Smooth muscle cell (in vitro differentiated cells): ENCODE measurements around the gene THAP3. TPM values are rescaled to one million over a fixed set of nuclear protein-coding genes. Genes with fewer than 3 reads are reported as not detected.

ENCODE experiments used
- DNase-seq: peaks from one replicate; lab custom pipeline; 2025; ENCODE audit not compliant: unreplicated experiment; lab: John Stamatoyannopoulos, UW
- H2AFZ ChIP-seq: fragments of 200-600 bp; sonication (generic); 2 replicates; pipeline ENCODE4 v1.6.0; 2016; ENCODE audit warnings: antibody characterized with exemption, low read depth, mild to moderate bottlenecking
- H3F3A ChIP-seq: fragments of 200-600 bp; sonication (generic); 2 replicates; pipeline ENCODE4 v1.6.0; 2017; ENCODE audit warnings: antibody characterized with exemption, low read depth
- H3K27ac ChIP-seq: fragments of 200-600 bp; sonication (generic); 2 replicates; pipeline ENCODE4 v1.5.1; 2016; ENCODE audit warnings: low read depth, mild to moderate bottlenecking
- H3K27me3 ChIP-seq: fragments of 200-600 bp; sonication (generic); 2 replicates; pipeline ENCODE4 v1.6.1; 2016; ENCODE audit warnings: low read depth, mild to moderate bottlenecking
- H3K36me3 ChIP-seq: fragments of 200-600 bp; sonication (generic); 2 replicates; pipeline ENCODE4 v1.5.1; 2016; ENCODE audit warnings: low read depth
- H3K4me1 ChIP-seq: fragments of 200-600 bp; sonication (generic); 2 replicates; pipeline ENCODE4 v1.5.1; 2016; ENCODE audit warnings: low read depth
- H3K4me2 ChIP-seq: fragments of 200-600 bp; sonication (generic); 2 replicates; pipeline ENCODE4 v1.6.0; 2016; ENCODE audit warnings: mild to moderate bottlenecking
- H3K4me3 ChIP-seq: fragments of 200-600 bp; sonication (generic); 2 replicates; pipeline ENCODE4 v1.5.1; 2016; ENCODE audit warnings: mild to moderate bottlenecking
- H3K79me2 ChIP-seq: fragments of 200-600 bp; sonication (generic); 2 replicates; pipeline ENCODE4 v1.6.0; 2016; ENCODE audit warnings: low read depth, mild to moderate bottlenecking
- H3K9ac ChIP-seq: fragments of 200-600 bp; sonication (generic); 2 replicates; pipeline ENCODE4 v1.6.0; 2016; ENCODE audit warnings: low read depth
- H3K9me3 ChIP-seq: fragments of 200-600 bp; sonication (generic); replicated peaks from 2 replicates; pipeline ENCODE4 v1.5.1; 2016; ENCODE audit warnings: low read depth
- H4K20me1 ChIP-seq: fragments of 200-600 bp; sonication (generic); 2 replicates; pipeline ENCODE4 v1.6.0; 2016; ENCODE audit warnings: low read depth
- CTCF ChIP-seq: fragments of 200-600 bp; sonication (generic); IDR thresholded peaks from 2 replicates; pipeline ENCODE4 v1.5.1; 2017; ENCODE audit warnings: borderline replicate concordance, mild to moderate bottlenecking, antibody characterized with exemption; ENCODE audit not compliant: insufficient read depth, poor library complexity, severe bottlenecking
- WGBS: methylation state at CpG from one replicate; pipeline ENCODE4 v1.1.7; 2016; ENCODE audit warnings: low lambda C conversion rate; 5-methylcytosine and 5-hydroxymethylcytosine counted together
- polyA plus RNA-seq: library from polyadenylated mRNA; unstranded; fragments of >200 nt; fragmentation: Nextera tagmentation; extraction: Ambion mirVana; gene quantifications from 2 replicates; pipeline ENCODE4 v1.2.1, GENCODE V29; 2016
- total RNA-seq: library from RNA; depleted of rRNA; stranded (reverse); fragments of >200 nt; gene quantifications from 2 replicates; pipeline ENCODE4 v1.2.3, GENCODE V29; 2014

Gene THAP3
- total and polyA plus RNA-seq, 2 experiments from 2014 or later: 10.5 to 34.8 TPM

DNA sequence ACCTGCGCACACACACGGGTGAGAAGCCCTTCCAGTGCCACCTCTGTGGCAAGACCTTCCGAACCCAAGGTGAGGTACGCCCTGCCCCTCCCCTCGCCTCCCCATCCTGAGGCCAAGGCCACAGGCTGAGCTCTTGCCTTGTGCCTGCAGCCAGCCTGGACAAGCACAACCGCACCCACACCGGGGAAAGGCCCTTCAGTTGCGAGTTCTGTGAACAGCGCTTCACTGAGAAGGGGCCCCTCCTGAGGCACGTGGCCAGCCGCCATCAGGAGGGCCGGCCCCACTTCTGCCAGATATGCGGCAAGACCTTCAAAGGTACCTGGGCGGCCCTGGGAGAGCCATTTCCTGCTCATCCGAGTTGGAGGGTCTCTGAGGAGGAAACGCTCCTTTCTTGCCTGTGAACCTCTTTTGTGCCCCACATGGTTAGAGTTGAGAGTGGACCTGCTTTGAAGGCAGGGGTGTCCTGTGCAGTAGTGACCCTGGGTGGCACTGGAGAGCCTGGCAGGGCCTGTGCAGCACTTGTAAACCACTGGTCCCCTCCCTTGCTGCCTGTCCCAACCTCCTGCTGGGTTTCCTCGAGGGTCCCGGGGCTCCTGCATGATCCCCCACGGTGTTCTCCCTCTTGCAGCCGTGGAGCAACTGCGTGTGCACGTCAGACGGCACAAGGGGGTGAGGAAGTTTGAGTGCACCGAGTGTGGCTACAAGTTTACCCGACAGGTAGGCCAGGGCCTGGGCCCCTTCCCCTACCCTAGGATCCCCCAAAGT, 36.4 kb upstream of the THAP3 start:
- Histone ChIP-seq H4K20me1 (peaks cover 23% of the 10 kb centered on the region), H3K36me3 (no peaks in the 10 kb centered on the region), H3K4me2 (no peak overlapping the region), H3K4me3 (no peak overlapping the region), H3K79me2 (no peaks in the 10 kb centered on the region), H3K27ac (no peak overlapping the region), H3K9me3 (no peaks in the 10 kb centered on the region), H3K9ac (no peak overlapping the region), H3K27me3 (no peaks in the 10 kb centered on the region), H3F3A (no peaks in the 10 kb centered on the region), H2AFZ (no peak overlapping the region), H3K4me1 (no peaks in the 10 kb centered on the region)
- 91% methylated on average over 25 of the region's 25 CpGs for WGBS
- no peak for TF ChIP-seq CTCF
- DNase-seq: no peak

DNA sequence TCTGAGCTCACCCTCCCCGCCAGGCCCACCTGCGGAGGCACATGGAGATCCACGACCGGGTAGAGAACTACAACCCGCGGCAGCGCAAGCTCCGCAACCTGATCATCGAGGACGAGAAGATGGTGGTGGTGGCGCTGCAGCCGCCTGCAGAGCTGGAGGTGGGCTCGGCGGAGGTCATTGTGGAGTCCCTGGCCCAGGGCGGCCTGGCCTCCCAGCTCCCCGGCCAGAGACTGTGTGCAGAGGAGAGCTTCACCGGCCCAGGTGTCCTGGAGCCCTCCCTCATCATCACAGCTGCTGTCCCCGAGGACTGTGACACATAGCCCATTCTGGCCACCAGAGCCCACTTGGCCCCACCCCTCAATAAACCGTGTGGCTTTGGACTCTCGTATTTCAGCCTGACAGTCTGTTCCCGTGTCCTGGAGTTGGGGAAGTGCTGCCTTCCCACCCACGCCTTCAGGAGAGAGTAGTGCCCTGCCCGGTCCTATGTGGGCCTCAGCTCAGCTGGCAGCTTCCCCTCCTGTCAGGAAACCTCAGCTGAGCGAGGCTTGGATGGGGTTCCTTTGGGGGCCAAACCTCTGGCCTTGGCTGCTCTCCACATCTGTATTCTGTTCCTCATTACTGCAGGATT, 35.7 kb upstream of the THAP3 start:
- no peak for DNase-seq
- TF ChIP-seq CTCF: no peak
- Histone ChIP-seq H4K20me1 (peaks cover 30% of the 10 kb centered on the region), H3F3A (no peaks in the 10 kb centered on the region), H3K4me2 (no peak overlapping the region), H3K79me2 (no peaks in the 10 kb centered on the region), H2AFZ (no peak overlapping the region), H3K27ac (no peak overlapping the region), H3K36me3 (no peaks in the 10 kb centered on the region), H3K9me3 (no peaks in the 10 kb centered on the region), H3K4me1 (no peaks in the 10 kb centered on the region), H3K27me3 (no peaks in the 10 kb centered on the region), H3K4me3 (no peak overlapping the region), H3K9ac (no peak overlapping the region)
- 86% methylated on average over 24 of the region's 24 CpGs for WGBS

- 96% methylated on average over 7 of the region's 7 CpGs for WGBS
- Histone ChIP-seq H3K4me3 (no peak overlapping the region), H3K9ac (no peak overlapping the region), H3K4me2 (no peak overlapping the region), H3F3A (no peaks in the 10 kb centered on the region), H3K27ac (no peak overlapping the region), H3K9me3 (no peaks in the 10 kb centered on the region), H2AFZ (no peak overlapping the region), H3K4me1 (no peaks in the 10 kb centered on the region), H3K36me3 (no peaks in the 10 kb centered on the region), H3K27me3 (no peaks in the 10 kb centered on the region), H3K79me2 (no peaks in the 10 kb centered on the region), H4K20me1 (peaks cover 35% of the 10 kb centered on the region)
- no peak for DNase-seq
- no peak for TF ChIP-seq CTCF
These were observed 34.6 kb upstream of the THAP3 start for GRCh38 chr1:6590046-6590445.

DNA sequence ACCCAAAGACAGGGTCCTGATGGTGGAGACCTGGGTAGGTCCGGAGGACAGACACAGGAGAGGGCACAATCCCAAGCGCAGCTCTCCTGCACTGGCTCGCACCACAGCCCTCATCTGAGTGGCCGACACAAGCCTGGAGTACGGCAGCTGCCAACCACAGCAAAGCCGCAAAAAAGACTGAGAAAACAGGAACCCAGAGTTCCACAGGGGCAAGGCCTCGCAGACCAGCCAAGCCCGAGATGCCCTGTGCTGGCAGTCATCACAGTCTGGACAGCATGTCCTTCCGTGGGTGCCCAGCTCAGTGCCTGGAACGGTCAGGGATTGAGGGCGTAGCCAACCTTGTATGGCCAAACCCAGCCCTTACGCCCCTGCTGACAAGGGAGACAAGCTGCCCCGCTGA, 33.4 kb upstream of the THAP3 start:
- H2AFZ ChIP-seq: no peak overlapping the region
- H3K9me3 ChIP-seq: no peaks in the 10 kb centered on the region
- no peak overlapping the region for H3K27ac ChIP-seq
- H3K36me3 ChIP-seq: no peaks in the 10 kb centered on the region
- H3K27me3 ChIP-seq: no peaks in the 10 kb centered on the region
- H4K20me1 ChIP-seq: peaks cover 39% of the 10 kb centered on the region
- H3K79me2 ChIP-seq: no peaks in the 10 kb centered on the region
- no peak for TF ChIP-seq CTCF
- no peaks in the 10 kb centered on the region for H3F3A ChIP-seq
- H3K9ac ChIP-seq: no peak overlapping the region
- H3K4me1 ChIP-seq: no peaks in the 10 kb centered on the region
- no peak overlapping the region for H3K4me2 ChIP-seq
- no peak overlapping the region for H3K4me3 ChIP-seq
- no peak for DNase-seq
- WGBS: 96% methylated on average over 13 of the region's 13 CpGs
